GM12873 (cell line): ENCODE data around the gene C2CD2L.

Experiments used
- TF ChIP-seq, protein P1 (sequence below): IDR thresholded peaks from 2 replicates; pipeline ENCODE4 v1.5.1; 2012; ENCODE audit warnings: low read depth, mild to moderate bottlenecking, moderate library complexity, low read length, control low read depth; ENCODE audit not compliant: insufficient read depth; ENCODE audit errors: missing control alignments

C2CD2L gene

DNA sequence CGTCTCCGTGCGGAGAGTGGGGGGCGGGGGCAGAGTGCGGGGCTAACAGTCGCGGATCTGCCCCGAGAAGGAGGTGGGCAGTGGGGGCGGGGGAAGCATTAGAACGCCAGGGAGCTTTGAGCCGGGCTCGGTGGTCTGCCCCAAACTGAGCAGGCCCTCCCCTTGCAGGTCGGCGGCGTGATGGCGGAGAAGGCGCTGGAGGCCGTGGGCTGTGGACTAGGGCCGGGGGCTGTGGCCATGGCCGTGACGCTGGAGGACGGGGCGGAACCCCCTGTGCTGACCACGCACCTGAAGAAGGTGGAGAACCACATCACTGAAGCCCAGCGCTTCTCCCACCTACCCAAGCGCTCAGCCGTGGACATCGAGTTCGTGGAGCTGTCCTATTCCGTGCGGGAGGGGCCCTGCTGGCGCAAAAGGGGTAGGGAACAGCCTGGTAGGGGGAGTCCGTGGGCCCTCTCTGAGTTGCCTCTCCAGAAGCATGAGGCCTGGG is 42.7 kb downstream of the C2CD2L start:
- TF ChIP-seq, protein P1, sequence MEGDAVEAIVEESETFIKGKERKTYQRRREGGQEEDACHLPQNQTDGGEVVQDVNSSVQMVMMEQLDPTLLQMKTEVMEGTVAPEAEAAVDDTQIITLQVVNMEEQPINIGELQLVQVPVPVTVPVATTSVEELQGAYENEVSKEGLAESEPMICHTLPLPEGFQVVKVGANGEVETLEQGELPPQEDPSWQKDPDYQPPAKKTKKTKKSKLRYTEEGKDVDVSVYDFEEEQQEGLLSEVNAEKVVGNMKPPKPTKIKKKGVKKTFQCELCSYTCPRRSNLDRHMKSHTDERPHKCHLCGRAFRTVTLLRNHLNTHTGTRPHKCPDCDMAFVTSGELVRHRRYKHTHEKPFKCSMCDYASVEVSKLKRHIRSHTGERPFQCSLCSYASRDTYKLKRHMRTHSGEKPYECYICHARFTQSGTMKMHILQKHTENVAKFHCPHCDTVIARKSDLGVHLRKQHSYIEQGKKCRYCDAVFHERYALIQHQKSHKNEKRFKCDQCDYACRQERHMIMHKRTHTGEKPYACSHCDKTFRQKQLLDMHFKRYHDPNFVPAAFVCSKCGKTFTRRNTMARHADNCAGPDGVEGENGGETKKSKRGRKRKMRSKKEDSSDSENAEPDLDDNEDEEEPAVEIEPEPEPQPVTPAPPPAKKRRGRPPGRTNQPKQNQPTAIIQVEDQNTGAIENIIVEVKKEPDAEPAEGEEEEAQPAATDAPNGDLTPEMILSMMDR, result no peak

DNA sequence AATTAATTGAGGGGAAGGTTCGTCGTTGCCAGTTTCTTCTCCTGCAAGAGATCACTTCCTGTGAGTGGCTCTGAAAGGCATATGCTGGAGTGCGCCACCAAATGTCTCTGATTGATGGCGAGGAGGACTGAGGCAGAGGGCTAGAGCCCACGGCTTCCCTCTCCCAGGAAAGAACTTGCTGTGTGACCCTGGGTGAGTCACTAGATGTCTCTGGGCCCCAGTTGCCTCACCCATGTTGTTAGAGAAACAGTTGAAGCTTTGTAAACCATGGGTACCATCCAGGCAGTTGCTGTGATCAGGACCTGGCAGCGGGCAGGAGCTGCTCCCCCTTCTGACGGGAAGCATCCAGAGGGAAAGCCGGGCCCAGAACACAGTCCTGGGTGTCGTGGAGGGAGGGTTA is 44.9 kb downstream of the C2CD2L start:
- TF ChIP-seq, protein P1, result no peak

DNA sequence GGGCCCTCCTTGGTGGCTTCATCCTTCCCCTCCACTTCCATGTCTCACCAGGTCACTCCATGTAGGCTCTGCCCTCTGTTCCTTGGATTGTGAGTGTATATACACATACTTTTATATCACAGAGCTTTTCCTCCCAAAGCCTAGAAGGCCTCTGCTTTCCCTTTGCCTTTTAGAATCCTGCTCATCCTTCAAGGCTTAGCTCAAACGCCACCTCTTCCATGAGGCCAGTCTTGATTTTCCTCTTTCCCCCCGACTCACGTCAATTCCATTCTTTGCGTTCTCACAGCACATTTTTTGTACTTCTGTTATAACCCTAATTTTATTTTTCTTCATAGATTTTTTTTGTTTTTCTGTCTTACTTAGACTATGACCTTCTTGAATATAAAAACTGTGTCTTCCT is 45.5 kb downstream of the C2CD2L start:
- TF ChIP-seq, protein P1, result no peak

DNA sequence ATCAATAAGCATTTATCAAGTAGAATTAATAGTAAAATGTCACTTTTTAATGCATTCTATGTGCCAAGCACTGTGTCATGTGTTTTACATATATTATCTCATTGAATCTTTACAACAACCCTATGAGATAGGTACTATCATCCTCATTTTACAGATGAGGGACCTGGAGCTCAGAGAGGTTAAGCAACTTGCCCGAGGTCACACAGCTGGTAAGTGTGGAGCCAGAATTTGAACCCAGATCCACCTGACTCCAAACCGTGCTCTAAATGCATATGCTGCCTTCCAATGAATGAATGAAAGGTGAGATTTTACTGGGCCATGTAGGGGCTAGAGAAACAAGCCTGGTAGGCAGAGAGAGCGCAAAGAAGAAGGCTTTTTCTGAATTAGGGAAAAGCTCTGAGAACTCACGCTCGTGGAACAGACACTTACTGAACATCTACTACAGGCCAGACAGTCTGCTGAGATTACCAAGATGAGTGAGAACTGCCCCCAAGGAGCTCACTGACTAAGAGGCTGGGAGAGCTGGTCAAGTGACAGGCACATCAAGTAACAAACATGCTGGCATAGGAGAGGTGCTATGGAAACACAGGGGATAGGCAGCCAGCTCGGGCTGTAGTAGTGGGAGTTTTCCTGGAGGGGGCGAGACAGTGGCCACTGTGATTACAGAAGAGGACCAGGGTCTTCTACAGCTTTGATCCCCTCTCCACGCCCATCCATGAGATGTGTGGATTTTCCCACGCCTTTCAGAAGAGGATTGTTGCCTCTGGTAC is 46.1 kb downstream of the C2CD2L start:
- TF ChIP-seq, protein P1, result peak; percentile 22

DNA sequence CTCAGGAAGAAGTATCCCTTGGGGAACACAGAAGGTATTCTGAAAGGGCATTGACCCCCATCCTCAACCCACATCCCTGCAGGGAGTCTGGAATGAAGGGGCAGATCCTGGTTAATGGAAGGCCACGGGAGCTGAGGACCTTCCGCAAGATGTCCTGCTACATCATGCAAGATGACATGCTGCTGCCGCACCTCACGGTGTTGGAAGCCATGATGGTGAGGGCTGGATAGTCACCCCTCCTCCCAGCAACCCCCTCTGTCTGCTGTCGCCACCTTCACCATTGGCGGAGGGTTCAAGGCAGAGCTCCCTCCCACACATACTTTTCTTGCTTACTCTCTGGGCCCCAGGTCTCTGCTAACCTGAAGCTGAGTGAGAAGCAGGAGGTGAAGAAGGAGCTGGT is 47.0 kb downstream of the C2CD2L start:
- TF ChIP-seq, protein P1, result no peak

DNA sequence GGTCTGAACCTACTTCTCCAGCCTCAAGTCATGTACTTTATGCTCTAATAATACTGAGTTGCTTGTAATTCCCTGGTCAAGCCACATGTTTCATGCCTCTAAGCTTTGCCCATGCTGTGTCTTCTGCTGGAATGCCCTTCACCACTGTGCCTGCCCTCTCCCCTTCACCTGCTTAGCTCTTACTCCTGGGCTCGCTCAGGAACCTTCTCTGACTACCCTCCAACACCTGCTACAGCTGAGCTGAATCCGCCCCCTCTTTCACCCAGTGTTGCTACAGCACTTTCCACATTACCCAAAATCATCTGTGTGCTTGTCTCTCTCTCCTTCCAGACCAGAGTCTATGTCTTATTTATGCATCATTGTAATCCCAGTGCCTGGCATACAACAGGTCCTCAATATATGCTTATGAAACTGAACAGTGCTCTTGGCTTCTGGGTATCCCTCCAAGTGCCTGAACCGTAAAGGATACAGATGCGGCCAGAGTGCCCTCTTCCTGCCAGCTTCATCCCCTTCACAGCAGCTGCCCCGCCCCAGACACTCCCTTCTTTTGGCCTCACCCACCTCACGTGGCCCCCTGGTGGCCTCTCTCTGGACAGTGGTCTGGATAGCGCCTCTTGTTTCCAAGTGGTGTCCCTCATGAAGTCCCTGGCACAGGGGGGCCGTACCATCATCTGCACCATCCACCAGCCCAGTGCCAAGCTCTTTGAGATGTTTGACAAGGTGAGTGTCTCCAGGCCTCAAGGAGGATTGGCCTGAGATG is 48.8 kb downstream of the C2CD2L start:
- TF ChIP-seq, protein P1, result peak; percentile 17

DNA sequence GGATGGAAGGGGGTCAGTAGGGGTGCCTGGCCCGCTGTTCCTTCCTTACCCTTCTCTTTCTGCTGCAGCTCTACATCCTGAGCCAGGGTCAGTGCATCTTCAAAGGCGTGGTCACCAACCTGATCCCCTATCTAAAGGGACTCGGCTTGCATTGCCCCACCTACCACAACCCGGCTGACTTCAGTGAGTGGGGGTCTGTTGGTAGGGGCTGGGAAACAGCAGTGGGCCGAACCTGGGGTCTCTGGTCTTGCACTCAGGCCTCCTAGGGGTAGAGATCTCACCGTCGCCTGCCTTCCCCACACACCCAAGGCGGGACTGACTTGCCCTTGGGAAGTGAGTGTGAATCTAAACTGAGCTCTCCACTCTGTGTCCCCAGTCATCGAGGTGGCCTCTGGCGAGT is 49.4 kb downstream of the C2CD2L start:
- TF ChIP-seq, protein P1, result no peak
